UCSD-AML1 (cell line): ENCODE results near the gene TMEM30A.

Source experiments
- DNase-seq: peaks from one replicate; lab custom pipeline; 2025; ENCODE audit not compliant: unreplicated experiment; lab: John Stamatoyannopoulos, UW

Gene TMEM30A

DNA sequence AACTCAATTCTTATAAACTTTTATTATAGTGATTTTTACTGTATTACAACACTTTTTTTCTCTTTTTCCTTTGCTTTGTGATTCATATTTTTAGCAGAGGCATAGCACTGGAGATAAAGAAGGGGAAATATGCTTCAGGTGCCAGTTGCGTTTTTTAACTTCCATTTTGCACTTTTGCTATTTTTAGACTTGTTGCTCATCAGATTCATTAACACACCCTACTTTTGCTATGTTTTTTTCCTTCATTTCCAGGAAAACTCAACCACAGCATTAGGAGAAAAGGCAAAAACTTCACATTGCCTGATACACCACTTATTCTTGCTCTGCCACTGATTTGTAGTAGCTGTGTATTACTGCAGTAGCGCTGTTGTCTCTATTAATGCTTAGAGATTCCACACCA lies 8.0 kb upstream of the TMEM30A start:
- DNase-seq: no peak

- no peak for DNase-seq
Observed at GRCh38 chr6:75291744-75292143, 7.2 kb upstream of the TMEM30A start.

GRCh38 chr6:75291331-75291730 lies 6.7 kb upstream of the TMEM30A start:
- peak; percentile 50 for DNase-seq

DNA sequence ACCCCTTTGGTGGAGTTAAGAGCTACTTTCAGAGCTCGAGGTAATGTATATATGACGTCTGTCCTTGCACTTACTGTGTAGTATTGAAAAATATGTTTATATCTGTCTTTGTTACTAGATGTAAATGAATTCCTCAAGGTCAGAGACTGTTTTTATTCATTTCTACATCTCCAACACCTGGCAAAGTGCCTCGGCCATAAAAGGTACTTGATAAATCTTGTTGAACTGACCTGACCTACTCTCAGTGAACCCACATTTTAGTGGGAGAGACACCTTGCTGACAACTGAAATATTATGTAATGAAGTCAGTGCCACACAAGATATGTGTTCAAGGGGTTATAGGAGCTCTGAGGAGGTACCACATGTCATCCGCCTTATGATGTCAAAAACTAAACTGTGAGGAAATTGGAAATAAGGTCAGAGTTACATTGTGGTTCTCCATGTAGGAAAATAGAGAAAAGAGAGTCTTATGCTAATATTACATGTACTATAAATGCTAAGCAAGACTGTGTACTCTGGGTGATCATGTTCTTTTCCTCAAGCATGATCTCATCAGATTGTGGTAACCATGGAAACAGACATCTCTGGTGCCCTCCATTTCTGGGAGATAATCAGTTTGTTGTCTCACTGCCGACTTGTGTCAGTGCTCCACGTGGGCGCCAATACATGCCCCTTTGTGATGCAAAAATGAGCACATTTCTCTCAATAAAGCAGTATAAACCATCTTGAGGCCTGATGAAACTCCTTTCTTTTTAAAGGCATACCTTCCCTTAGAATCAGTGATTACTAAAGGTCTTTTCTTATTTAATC lies 5.7 kb upstream of the TMEM30A start:
- DNase-seq: no peak

DNA sequence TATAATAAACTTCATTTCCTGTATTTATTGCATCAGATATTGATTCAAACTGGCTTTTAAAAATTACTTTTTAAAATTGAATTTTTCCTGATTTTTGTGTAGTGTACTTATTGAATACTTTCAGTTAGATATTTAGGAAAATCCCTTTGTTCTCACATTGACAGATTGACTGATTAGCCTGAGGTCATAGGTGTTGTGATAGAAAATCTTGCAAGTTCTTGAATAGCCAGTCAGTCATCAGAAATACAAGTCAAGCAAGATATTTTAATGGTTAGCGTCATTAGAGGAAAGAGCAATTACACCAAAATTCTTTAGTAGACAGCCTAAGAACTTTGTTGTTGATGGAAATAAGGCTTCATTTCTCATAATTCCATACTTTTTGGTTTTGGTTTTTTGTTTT lies 3.4 kb upstream of the TMEM30A start:
- DNase-seq: no peak

- no peak for DNase-seq
Observed at GRCh38 chr6:75287424-75287823, 2.8 kb upstream of the TMEM30A start.

DNA sequence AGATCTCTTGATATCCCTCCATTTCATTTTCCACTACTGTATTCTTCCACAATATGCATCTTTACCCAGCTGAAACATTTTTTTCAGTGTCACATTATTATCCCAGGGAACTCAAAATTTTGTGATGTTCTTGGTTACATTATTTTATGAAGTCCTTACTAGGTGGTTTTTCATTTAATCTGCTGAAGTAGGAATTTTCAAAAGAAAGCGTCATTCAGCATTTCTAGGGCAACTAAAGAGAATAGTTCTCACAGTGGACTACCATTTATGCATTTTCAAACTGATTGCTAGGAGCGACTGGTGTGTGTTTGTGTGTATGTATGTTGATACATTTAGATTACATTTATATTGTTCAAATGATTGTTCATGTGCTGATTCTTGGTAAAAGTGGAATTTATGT lies 2.4 kb upstream of the TMEM30A start:
- no peak for DNase-seq

DNA sequence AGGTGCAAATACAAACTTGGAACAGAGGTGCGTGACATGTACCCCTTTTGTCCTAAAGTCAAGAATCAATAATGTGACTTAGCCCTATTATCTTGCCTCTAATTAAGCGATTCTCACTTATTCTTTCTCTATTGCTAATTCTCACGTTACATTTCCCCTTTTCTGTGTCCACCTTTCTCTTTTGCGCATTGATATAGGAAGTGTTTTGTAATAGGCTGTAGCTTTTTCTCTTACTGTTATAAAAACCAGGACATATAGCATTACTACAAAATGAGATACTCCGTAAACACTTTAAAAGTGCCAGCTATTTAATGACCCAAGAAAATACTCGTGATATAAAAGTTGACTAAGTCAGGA lies 669 bp upstream of the TMEM30A start:
- no peak for DNase-seq

DNA sequence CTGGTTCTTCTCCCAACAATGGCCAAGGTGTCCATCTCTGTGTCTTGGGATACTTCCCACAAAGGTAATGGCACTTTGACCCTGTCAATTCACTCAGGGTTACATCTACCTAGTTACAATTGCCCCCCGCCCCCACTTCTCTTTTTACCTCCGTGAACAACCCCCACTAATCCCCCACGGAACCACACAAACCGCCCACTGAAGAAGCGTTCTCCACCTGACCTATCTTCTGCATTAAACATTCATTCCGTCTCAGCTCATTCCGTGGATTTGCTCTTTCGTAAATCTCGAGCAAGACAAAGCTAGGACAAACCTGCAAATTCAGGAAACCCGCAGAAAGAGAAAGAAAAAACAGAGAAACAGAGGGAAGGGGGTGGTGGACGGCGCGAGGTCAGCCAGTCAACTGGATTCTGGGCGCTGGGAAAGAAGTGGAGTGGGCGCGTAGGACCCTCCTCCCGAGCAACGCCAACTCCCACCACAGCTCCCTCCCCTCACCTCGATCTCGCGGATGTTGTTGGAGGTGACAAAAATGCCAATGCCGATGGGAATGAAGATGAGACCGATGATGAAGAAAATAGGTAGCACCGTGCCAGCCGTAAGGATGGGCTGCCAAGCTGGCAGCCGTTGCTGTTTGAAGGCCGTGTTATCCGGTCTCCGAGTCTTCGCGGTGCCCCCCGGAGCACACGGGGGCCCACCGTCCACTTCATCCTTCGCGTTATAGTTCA lies 523 bp downstream of the TMEM30A start:
- peak; percentile 42 for DNase-seq

DNA sequence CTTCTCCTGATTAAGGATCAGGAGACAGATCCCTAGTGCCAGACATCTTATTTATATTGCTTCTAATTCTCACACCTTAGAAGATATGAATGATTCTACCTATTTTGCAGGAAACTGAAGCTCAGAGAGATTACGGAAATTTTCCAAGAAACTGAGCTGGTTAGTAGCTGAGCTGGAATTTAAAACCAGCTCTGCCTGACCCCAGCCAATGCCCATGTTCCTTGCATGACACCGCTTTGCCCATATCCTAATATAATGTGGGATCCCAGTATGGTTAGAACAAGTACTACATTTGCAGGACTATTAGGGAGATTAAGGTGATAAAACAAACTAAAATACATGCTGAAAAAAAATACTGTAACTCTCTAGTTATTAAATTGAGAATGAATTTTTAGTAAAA lies 1.9 kb downstream of the TMEM30A start:
- DNase-seq: no peak

- DNase-seq: no peak
Observed at GRCh38 chr6:75281653-75282052, 2.9 kb downstream of the TMEM30A start.

DNA sequence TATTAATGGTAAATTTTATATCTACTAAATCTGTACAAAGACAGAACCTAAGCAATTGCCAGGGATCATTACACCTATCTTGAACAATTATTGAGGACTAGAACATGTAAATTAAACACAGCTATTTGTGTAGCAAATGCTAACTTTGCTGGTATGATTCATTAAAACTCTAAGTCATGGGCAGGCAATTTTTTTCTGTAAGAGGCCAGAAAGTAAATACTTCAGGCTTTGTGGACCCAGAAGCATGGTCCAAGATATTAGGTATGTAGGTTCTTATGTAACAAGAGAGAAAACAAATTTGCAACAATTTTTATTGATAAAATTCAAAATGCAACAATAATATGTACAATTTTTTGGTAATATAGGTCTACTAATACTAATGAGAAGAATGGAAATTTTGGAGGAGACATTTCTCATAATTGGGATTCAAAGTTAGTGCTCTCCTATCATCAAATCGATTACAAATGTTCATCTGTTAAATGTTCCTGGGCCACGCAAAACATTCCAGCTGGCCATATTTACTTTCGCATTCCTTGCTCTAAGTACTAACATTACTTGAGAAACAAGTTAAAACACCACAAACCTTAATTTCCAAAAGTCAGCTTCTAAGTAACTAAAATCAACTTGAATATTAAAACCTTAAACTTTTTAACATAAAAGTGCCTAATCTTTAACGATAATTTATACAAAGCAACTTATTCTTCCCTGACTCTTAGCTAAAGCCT lies 4.3 kb downstream of the TMEM30A start:
- DNase-seq: no peak

DNA sequence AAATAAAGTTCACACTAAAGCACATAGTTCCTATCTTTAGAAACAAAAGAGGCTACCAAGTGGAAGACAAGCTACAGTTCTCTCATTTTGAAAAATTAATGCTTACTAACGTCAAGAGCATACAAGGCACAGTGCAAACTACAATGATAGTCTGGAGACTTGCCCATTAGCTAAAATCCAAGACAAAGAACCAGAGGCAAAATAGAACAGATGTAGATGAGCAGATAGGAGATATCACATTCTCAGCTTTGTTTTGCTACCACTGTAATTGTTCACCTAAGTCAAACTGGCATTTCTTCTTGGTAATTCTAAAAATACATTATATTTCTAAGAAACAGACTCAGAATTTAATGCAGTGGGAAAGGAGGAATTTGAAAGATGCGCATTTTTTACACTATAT lies 5.2 kb downstream of the TMEM30A start:
- no peak for DNase-seq

- no peak for DNase-seq
Observed at GRCh38 chr6:75278474-75279077, 6.0 kb downstream of the TMEM30A start.

GRCh38 chr6:75275067-75275466 lies 9.5 kb downstream of the TMEM30A start:
- no peak for DNase-seq

DNA sequence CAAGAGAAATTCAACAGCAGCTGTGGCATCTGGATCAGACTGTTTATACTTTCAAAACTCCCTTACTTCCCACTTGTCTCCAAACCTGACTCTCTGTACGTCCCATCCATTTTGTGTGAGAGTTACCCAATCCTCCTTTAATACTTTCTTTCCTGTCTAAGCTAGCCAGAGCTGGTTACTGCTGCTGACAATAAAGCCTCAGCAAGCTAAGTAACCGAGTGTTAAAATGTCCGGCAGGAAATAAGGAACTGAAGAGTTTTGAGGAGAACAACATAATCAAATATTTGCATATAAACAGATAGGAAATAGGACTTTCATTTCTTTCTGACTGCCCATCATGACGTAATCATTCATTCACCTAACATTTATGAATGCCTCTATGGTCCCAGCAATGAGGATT lies 11.6 kb downstream of the TMEM30A start:
- DNase-seq: no peak

DNA sequence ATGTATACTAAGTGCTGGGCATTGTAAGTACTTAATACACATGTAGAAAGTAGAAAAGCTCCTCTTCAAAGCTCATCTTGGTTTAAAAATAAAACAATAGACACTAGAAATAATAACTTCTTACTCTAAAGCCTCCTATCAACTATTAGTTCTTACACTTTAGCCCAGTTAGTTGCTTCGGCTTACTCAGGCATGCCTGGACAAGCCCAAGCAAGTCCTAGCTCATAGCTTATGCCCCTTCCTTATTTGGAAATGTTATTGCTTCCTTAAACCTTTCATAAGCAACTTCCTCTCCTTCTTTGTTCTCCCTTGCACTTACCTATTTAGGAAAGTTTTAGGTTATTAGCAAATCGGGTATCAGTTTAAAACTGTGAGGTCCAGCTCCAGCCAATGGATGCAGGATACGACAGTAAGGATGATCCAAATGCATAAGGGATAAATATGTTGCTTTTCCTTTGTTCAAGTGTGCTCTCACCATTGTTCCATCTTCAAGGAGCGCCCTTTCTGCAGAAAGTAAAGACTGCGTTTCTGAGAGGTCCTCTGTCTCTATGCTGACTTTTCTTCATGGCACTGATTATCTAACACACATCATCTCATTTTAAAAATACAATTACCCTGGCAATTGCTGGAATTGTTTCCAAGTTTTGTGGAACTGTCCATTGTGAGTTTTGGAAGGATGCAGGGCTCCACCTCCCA lies 12.3 kb downstream of the TMEM30A start:
- peak; percentile 17 for DNase-seq

- DNase-seq: no peak
Observed at GRCh38 chr6:75268988-75269354, 15.6 kb downstream of the TMEM30A start.

- DNase-seq: no peak
Observed at GRCh38 chr6:75268121-75268987, 16.2 kb downstream of the TMEM30A start.

DNA sequence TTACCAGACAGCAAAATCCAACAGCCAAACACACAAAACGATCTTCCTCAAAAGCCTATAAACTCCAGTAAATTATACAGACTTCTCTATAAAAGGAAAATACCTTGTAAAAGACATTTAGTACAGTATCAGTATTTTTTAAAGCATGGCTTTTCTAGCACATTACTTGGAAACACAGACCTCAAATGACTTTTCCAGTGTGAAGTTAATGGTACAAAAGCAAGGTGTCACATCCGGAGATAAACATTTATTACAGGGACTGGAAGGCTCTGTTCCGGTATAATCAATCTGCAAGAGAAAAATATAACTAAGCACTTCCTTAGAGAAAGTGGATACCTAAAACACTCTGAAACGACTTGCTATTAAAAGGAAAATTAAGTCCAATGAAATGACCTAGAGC lies 17.1 kb downstream of the TMEM30A start:
- no peak for DNase-seq
